ENCODE measurements around the gene SLC12A6.

DNA sequence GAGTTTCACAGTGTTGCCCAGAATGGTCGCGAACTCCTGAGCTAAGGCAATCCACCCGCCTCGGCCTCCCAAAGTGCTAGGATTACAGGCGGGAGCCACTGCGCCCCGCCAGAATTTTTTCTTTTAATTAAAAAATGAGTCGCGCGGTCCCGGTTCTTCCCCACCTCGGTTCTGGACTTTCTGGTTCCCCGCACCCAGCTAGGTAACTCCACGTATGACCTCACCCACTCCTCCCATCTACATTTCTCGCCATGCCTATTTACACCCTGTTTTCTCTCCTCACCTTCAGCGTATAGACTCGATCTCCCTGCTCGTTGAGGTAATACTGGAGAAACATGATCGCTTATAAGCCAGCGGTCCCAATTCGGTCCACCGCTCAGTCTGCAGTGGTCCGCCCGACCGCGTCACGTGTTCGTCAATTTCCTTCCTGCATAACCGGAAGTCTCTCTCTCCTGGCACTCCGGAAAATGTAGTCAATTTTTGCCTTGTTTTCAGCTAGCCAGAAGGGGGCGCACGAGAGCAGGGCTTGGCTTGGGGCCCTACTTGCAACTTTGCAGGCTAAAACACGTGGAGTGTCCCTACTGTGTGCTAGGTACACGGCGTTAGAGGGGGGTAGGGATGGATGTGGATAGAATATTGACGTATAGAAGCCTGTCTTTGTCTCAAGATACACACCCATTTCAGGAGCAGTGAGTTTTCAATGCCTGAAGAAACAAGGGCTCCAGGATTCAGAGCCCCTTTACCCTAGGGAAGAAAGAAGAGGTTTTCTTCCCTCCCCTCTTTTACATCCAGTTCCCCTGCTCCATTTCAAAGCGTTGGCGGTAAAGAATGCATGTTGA is 5.4 kb upstream of the SLC12A6 start, which contains the start of the genes NOP10 and NUTM1:
- TF ChIP-seq GATA3 (IDR thresholded peaks at IDR 0.05; ENCODE audit: low read depth, low read length), result no peak
- TF ChIP-seq GATA2 (IDR thresholded peaks at IDR 0.05; ENCODE audit: low read depth, low read length), result no peak

Data from SH-SY5Y (cell line).